HEK293 (cell line): Measurements from ENCODE around the gene ZNF527.

Experiments
- CTCF ChIA-PET: fragments of 350-600 bp; formaldehyde crosslinking; extraction: SDS; loops from one replicate; lab custom pipeline; 2021; ENCODE audit warnings: antibody characterized with exemption; lab: Yijun Ruan, JAX
- POLR2A ChIA-PET: fragments of 300-600 bp; formaldehyde crosslinking; extraction: SDS; loops from one replicate; lab custom pipeline; 2020; ENCODE audit warnings: antibody characterized with exemption, inconsistent platforms; lab: Yijun Ruan, JAX
- H3K27ac ChIP-seq: fragments of 200-500 bp; sonication (Bioruptor generic); 2 replicates; pipeline ENCODE4 v1.5.1; 2014; ENCODE audit warnings: low read depth, low read length, control low read depth, inconsistent platforms; ENCODE audit errors: extremely low read depth
- H3K36me3 ChIP-seq, 2 experiments: fragments of 200-500 bp in 1 of 2; sonication (Bioruptor generic) in 1 of 2; 1 replicate in 1 of 2; 2 replicates in 1 of 2; pipeline ENCODE4 v1.5.1; 2014 to 2017; ENCODE audit warnings: inconsistent platforms in 2 of 2, low read length in 2 of 2; ENCODE audit not compliant: control insufficient read depth in 2 of 2, insufficient read depth in 1 of 2
- H3K4me1 ChIP-seq: fragments of 200-500 bp; sonication (Bioruptor generic); 2 replicates; pipeline ENCODE4 v1.5.1; 2014; ENCODE audit warnings: mild to moderate bottlenecking, low read length, inconsistent platforms; ENCODE audit not compliant: control insufficient read depth, insufficient read depth
- H3K4me3 ChIP-seq: 2 replicates; pipeline ENCODE4 v1.5.1; 2011; ENCODE audit warnings: low read depth, mild to moderate bottlenecking, control low read depth, low read length, moderate library complexity
- H3K9me3 ChIP-seq: fragments of 200-500 bp; sonication (Bioruptor generic); 2 replicates; pipeline ENCODE4 v1.5.1; 2014; ENCODE audit warnings: low read depth, low read length, inconsistent platforms; ENCODE audit not compliant: control insufficient read depth, insufficient read depth
- GFI1B ChIP-seq: fragments of 450-650 bp; formaldehyde crosslinking; IDR thresholded peaks from 2 replicates; pipeline ENCODE4 v1.5.1; 2016; ENCODE audit warnings: missing biosample characterization, missing genetic modification characterization
- HOXA7 ChIP-seq: sonication (generic); formaldehyde crosslinking; IDR thresholded peaks from 2 replicates; pipeline ENCODE4 v1.8.1; 2022; ENCODE audit warnings: missing genetic modification reagents, borderline replicate concordance
- MZF1 ChIP-seq: fragments of 450-650 bp; formaldehyde crosslinking; IDR thresholded peaks from 2 replicates; pipeline ENCODE4 v1.5.1; 2017; ENCODE audit warnings: missing biosample characterization, missing genetic modification characterization, borderline replicate concordance
- SCRT2 ChIP-seq: fragments of 450-650 bp; formaldehyde crosslinking; IDR thresholded peaks from 2 replicates; pipeline ENCODE4 v1.5.1; 2016; ENCODE audit warnings: missing biosample characterization, missing genetic modification characterization
- ZBTB17 ChIP-seq: fragments of 450-650 bp; formaldehyde crosslinking; IDR thresholded peaks from 2 replicates; pipeline ENCODE4 v1.5.1; 2016; ENCODE audit warnings: missing biosample characterization, missing genetic modification characterization
- ZIC2 ChIP-seq: fragments of 450-650 bp; formaldehyde crosslinking; IDR thresholded peaks from 2 replicates; pipeline ENCODE4 v1.5.1; 2016; ENCODE audit warnings: missing biosample characterization, missing genetic modification characterization
- ZNF311 ChIP-seq: fragments of 450-650 bp; formaldehyde crosslinking; IDR thresholded peaks from 2 replicates; pipeline ENCODE4 v1.5.1; 2017; ENCODE audit warnings: missing biosample characterization, missing genetic modification characterization, borderline replicate concordance
- ZNF335 ChIP-seq: fragments of 450-650 bp; formaldehyde crosslinking; conservative IDR thresholded peaks from 2 replicates; pipeline ENCODE4 v1.5.1; 2016; ENCODE audit warnings: missing biosample characterization, missing genetic modification characterization
- ZNF354C ChIP-seq: fragments of 450-650 bp; formaldehyde crosslinking; IDR thresholded peaks from 2 replicates; pipeline ENCODE4 v1.5.1; 2016; ENCODE audit warnings: missing biosample characterization, missing genetic modification characterization, low read depth, borderline replicate concordance
- ZNF416 ChIP-seq: fragments of 450-650 bp; formaldehyde crosslinking; IDR thresholded peaks from 2 replicates; pipeline ENCODE4 v1.5.1; 2016; ENCODE audit warnings: missing biosample characterization, missing genetic modification characterization
- ZNF501 ChIP-seq: fragments of 450-650 bp; formaldehyde crosslinking; IDR thresholded peaks from 2 replicates; pipeline ENCODE4 v1.5.1; 2016; ENCODE audit warnings: missing biosample characterization, missing genetic modification characterization
- ZNF529 ChIP-seq: fragments of 450-650 bp; formaldehyde crosslinking; IDR thresholded peaks from 2 replicates; pipeline ENCODE4 v1.5.1; 2017; ENCODE audit warnings: missing genetic modification characterization, missing biosample characterization; ENCODE audit not compliant: insufficient replicate concordance
- ZNF530 ChIP-seq: fragments of 450-650 bp; formaldehyde crosslinking; IDR thresholded peaks from 2 replicates; pipeline ENCODE4 v1.5.1; 2016; ENCODE audit warnings: low read depth, missing biosample characterization, missing genetic modification characterization
- ZNF548 ChIP-seq: fragments of 450-650 bp; formaldehyde crosslinking; IDR thresholded peaks from 2 replicates; pipeline ENCODE4 v1.5.1; 2016; ENCODE audit warnings: missing biosample characterization, missing genetic modification characterization
- ZNF549 ChIP-seq: fragments of 450-650 bp; IDR thresholded peaks from 2 replicates; pipeline ENCODE4 v1.5.1; 2018; ENCODE audit warnings: missing biosample characterization, missing genetic modification characterization, mild to moderate bottlenecking, inconsistent platforms, moderate library complexity
- ZNF600 ChIP-seq: fragments of 450-650 bp; formaldehyde crosslinking; IDR thresholded peaks from 2 replicates; pipeline ENCODE4 v1.5.1; 2016; ENCODE audit warnings: missing biosample characterization, missing genetic modification characterization
- ZNF626 ChIP-seq: fragments of 450-650 bp; sonication (Bioruptor Pico); formaldehyde crosslinking; IDR thresholded peaks from 2 replicates; pipeline ENCODE4 v1.5.1; 2018; ENCODE audit warnings: missing biosample characterization, missing genetic modification characterization, inconsistent platforms
- ZNF707 ChIP-seq: fragments of 450-650 bp; formaldehyde crosslinking; IDR thresholded peaks from 2 replicates; pipeline ENCODE4 v1.5.1; 2016; ENCODE audit warnings: missing biosample characterization, missing genetic modification characterization
- ZNF791 ChIP-seq: fragments of 450-650 bp; formaldehyde crosslinking; IDR thresholded peaks from 2 replicates; pipeline ENCODE4 v1.5.1; 2016; ENCODE audit warnings: missing biosample characterization, missing genetic modification characterization
- TF ChIP-seq, protein P1 (sequence below): fragments of 450-650 bp; formaldehyde crosslinking; IDR thresholded peaks from 2 replicates; pipeline ENCODE4 v1.5.1; 2016; ENCODE audit warnings: missing biosample characterization, missing genetic modification characterization
- TF ChIP-seq, protein P2 (sequence below): fragments of 450-650 bp; formaldehyde crosslinking; IDR thresholded peaks from 2 replicates; pipeline ENCODE4 v1.5.1; 2016; ENCODE audit warnings: missing biosample characterization, missing genetic modification characterization
- TF ChIP-seq, protein P3 (sequence below): fragments of 450-650 bp; formaldehyde crosslinking; IDR thresholded peaks from 2 replicates; pipeline ENCODE4 v1.5.1; 2017; ENCODE audit warnings: missing biosample characterization, missing genetic modification characterization
- TF ChIP-seq, protein P4 (sequence below): fragments of 450-650 bp; formaldehyde crosslinking; IDR thresholded peaks from 2 replicates; pipeline ENCODE4 v1.5.1; 2016; ENCODE audit warnings: missing biosample characterization, missing genetic modification characterization
- TF ChIP-seq, protein P5 (sequence below): fragments of 450-650 bp; formaldehyde crosslinking; IDR thresholded peaks from 2 replicates; pipeline ENCODE4 v1.5.1; 2016; ENCODE audit warnings: missing biosample characterization, missing genetic modification characterization, low read depth

ZNF527 gene

DNA sequence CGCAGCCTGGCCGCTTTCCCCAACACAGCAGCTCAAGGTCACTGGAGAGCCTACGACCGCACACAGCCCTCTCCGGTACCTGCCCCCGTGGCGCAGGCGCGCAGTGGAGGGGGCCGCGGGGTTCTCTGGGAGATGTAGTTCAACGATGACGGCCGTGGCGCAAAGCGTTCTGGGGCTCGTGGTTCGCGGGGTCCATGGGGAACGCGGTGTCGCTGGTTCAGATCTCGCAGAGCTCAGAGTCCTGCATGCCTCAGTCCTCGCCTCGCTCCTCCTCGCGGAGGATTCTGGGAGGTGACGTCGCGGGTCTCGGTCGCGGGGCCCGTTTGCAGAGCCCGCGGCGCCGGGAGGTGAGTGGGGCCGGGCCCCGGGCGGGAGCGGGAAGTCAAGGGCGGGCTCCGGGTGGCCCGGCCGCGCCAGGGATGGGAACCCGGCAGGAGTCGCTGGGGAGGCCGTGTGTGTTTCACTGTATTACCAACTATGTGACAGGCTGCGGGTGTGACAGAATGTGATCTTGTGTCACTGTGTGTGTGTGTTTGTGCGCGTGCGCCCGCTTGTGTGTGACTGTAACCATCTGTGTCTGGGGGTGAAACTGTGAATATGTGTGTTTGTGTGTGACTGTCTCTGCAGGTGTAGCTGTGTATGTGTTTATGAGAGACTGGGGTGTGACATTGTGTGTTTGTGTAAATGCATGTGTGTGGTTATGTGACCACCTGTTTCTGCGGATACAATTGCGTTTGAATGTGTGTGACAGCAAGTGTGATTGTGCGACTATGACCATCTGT lies at the start of gene ZNF527:
ZNF527 (plus strand) TSS at position 220 of the 782 bp plus-strand sequence. CDS start 3,100 bp downstream, outside the sequence.
- ChIA-PET CTCF (interaction anchor here (0.8 to 2.0 kb wide), 5 partner anchors 9 to 582 kb away, joined by 3 to 6 read pairs (median 4); no protein-coding TSS in a partner anchor), POLR2A (interaction anchor here (0.5 to 2.1 kb wide), 44 partner anchors 9 to 1668 kb away, joined by 3 to 49 read pairs (median 4); partner anchors contain the start of genes SIPA1L3, WDR87, ZFP14 and ZFP30)
- Histone ChIP-seq H3K36me3 (peaks cover 34 to 43% of the 10 kb centered on the region in 2 experiments), H3K4me1 (no peaks in the 10 kb centered on the region), H3K27ac (peak within 1 kb of the TSS; percentile 52), H3K9me3 (peaks cover 10% of the 10 kb centered on the region), H3K4me3 (peak within 1 kb of the TSS; percentile 48)
- TF ChIP-seq ZNF626: peak; percentile 77; the same call in 1 of the 2 replicates
- TF ChIP-seq, protein P1, sequence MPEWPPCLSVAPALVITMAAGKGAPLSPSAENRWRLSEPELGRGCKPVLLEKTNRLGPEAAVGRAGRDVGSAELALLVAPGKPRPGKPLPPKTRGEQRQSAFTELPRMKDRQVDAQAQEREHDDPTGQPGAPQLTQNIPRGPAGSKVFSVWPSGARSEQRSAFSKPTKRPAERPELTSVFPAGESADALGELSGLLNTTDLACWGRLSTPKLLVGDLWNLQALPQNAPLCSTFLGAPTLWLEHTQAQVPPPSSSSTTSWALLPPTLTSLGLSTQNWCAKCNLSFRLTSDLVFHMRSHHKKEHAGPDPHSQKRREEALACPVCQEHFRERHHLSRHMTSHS (tag by site-specific recombination): no peak
- peak; percentile 99 for TF ChIP-seq ZBTB17 (tag by site-specific recombination)
- TF ChIP-seq ZNF707: peak; percentile 49; the same call in 1 of the 2 replicates
- no peak; the same call in 1 of the 2 replicates for TF ChIP-seq MZF1
- TF ChIP-seq, protein P2, sequence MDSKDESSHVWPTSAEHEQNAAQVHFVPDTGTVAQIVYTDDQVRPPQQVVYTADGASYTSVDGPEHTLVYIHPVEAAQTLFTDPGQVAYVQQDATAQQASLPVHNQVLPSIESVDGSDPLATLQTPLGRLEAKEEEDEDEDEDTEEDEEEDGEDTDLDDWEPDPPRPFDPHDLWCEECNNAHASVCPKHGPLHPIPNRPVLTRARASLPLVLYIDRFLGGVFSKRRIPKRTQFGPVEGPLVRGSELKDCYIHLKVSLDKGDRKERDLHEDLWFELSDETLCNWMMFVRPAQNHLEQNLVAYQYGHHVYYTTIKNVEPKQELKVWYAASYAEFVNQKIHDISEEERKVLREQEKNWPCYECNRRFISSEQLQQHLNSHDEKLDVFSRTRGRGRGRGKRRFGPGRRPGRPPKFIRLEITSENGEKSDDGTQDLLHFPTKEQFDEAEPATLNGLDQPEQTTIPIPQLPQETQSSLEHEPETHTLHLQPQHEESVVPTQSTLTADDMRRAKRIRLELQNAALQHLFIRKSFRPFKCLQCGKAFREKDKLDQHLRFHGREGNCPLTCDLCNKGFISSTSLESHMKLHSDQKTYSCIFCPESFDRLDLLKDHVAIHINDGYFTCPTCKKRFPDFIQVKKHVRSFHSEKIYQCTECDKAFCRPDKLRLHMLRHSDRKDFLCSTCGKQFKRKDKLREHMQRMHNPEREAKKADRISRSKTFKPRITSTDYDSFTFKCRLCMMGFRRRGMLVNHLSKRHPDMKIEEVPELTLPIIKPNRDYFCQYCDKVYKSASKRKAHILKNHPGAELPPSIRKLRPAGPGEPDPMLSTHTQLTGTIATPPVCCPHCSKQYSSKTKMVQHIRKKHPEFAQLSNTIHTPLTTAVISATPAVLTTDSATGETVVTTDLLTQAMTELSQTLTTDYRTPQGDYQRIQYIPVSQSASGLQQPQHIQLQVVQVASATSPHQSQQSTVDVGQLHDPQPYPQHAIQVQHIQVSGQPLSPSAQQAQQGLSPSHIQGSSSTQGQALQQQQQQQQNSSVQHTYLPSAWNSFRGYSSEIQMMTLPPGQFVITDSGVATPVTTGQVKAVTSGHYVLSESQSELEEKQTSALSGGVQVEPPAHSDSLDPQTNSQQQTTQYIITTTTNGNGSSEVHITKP (tag by site-specific recombination): peak; percentile 73
- TF ChIP-seq ZNF416: 0 out of 2 replicates have a peak, but pooled peaks have one; percentile 92
- peak; percentile 86 for TF ChIP-seq ZNF548 (tag by site-specific recombination)
- TF ChIP-seq ZNF530: 0 out of 2 replicates have a peak, but pooled peaks have one; percentile 9
- peak; percentile 46; the same call in 1 of the 2 replicates for TF ChIP-seq ZIC2 (tag by site-specific recombination)
- peak; percentile 99 for TF ChIP-seq SCRT2 (tag by site-specific recombination)
- no peak; the same call in 1 of the 2 replicates for TF ChIP-seq ZNF311
- TF ChIP-seq, protein P3, sequence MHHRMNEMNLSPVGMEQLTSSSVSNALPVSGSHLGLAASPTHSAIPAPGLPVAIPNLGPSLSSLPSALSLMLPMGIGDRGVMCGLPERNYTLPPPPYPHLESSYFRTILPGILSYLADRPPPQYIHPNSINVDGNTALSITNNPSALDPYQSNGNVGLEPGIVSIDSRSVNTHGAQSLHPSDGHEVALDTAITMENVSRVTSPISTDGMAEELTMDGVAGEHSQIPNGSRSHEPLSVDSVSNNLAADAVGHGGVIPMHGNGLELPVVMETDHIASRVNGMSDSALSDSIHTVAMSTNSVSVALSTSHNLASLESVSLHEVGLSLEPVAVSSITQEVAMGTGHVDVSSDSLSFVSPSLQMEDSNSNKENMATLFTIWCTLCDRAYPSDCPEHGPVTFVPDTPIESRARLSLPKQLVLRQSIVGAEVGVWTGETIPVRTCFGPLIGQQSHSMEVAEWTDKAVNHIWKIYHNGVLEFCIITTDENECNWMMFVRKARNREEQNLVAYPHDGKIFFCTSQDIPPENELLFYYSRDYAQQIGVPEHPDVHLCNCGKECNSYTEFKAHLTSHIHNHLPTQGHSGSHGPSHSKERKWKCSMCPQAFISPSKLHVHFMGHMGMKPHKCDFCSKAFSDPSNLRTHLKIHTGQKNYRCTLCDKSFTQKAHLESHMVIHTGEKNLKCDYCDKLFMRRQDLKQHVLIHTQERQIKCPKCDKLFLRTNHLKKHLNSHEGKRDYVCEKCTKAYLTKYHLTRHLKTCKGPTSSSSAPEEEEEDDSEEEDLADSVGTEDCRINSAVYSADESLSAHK: peak; percentile 59
- peak; percentile 89 for TF ChIP-seq ZNF501
- no peak for TF ChIP-seq ZNF549
- no peak for TF ChIP-seq HOXA7 (CRISPR knock-in tag)
- TF ChIP-seq, protein P4, sequence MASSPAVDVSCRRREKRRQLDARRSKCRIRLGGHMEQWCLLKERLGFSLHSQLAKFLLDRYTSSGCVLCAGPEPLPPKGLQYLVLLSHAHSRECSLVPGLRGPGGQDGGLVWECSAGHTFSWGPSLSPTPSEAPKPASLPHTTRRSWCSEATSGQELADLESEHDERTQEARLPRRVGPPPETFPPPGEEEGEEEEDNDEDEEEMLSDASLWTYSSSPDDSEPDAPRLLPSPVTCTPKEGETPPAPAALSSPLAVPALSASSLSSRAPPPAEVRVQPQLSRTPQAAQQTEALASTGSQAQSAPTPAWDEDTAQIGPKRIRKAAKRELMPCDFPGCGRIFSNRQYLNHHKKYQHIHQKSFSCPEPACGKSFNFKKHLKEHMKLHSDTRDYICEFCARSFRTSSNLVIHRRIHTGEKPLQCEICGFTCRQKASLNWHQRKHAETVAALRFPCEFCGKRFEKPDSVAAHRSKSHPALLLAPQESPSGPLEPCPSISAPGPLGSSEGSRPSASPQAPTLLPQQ (tag by site-specific recombination): peak; percentile 98
- no peak for TF ChIP-seq ZNF529 (tag by site-specific recombination)
- TF ChIP-seq GFI1B: no peak
- no peak; the same call in 1 of the 2 replicates for TF ChIP-seq ZNF354C
- peak; percentile 80 for TF ChIP-seq ZNF600 (tag by site-specific recombination)
- TF ChIP-seq, protein P5, sequence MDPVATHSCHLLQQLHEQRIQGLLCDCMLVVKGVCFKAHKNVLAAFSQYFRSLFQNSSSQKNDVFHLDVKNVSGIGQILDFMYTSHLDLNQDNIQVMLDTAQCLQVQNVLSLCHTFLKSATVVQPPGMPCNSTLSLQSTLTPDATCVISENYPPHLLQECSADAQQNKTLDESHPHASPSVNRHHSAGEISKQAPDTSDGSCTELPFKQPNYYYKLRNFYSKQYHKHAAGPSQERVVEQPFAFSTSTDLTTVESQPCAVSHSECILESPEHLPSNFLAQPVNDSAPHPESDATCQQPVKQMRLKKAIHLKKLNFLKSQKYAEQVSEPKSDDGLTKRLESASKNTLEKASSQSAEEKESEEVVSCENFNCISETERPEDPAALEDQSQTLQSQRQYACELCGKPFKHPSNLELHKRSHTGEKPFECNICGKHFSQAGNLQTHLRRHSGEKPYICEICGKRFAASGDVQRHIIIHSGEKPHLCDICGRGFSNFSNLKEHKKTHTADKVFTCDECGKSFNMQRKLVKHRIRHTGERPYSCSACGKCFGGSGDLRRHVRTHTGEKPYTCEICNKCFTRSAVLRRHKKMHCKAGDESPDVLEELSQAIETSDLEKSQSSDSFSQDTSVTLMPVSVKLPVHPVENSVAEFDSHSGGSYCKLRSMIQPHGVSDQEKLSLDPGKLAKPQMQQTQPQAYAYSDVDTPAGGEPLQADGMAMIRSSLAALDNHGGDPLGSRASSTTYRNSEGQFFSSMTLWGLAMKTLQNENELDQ: no peak
- TF ChIP-seq ZNF791 (tag by site-specific recombination): peak; percentile 66; the same call in 1 of the 2 replicates
- peak; percentile 100 for TF ChIP-seq ZNF335 (tag by site-specific recombination)
